ENCODE results near the gene MGARP.

The MGARP gene

GRCh38 chr4:139286186-139286698 lies 6.2 kb upstream of the MGARP start:
- DNase-seq (ENCODE audit: insufficient read length) (no peak), FAIRE-seq (no peak)
- TF ChIP-seq POLR2A (IDR thresholded peaks at IDR 0.05; ENCODE audit: low read depth, low read length): no peak
- no peak for TF ChIP-seq TAF1 (IDR thresholded peaks at IDR 0.05; ENCODE audit: borderline replicate concordance, low read depth, low read length)
- TF ChIP-seq POLR2AphosphoS5 (IDR thresholded peaks at IDR 0.05; ENCODE audit: low read depth, low read length): no peak

GRCh38 chr4:139282721-139283075 lies 2.7 kb upstream of the MGARP start:
- no peak for TF ChIP-seq TAF1 (IDR thresholded peaks at IDR 0.05; ENCODE audit: borderline replicate concordance, low read depth, low read length)
- DNase-seq (ENCODE audit: insufficient read length) (no peak), FAIRE-seq (no peak)

GRCh38 chr4:139282065-139282720 lies 2.2 kb upstream of the MGARP start:
- TF ChIP-seq POLR2AphosphoS5 (IDR thresholded peaks at IDR 0.05; ENCODE audit: low read depth, low read length) (no peak), POLR2A (IDR thresholded peaks at IDR 0.05; ENCODE audit: low read depth, low read length) (no peak), TAF1 (IDR thresholded peaks at IDR 0.05; ENCODE audit: borderline replicate concordance, low read depth, low read length) (no peak)

GRCh38 chr4:139278912-139279759 lies 889 bp downstream of the MGARP start:
- no peak for DNase-seq (ENCODE audit: insufficient read length)
- TF ChIP-seq POLR2AphosphoS5 (IDR thresholded peaks at IDR 0.05; ENCODE audit: low read depth, low read length) (no peak), POLR2A (IDR thresholded peaks at IDR 0.05; ENCODE audit: low read depth, low read length) (no peak), TAF1 (IDR thresholded peaks at IDR 0.05; ENCODE audit: borderline replicate concordance, low read depth, low read length) (no peak)
- no peak for FAIRE-seq

More at GRCh38 chr4:139282065-139282720, 2.2 kb upstream of the MGARP start:
- no peak for FAIRE-seq
- DNase-seq (ENCODE audit: insufficient read length): no peak

- no peak for DNase-seq (ENCODE audit: insufficient read length)
- FAIRE-seq: no peak
- TF ChIP-seq TAF1 (IDR thresholded peaks at IDR 0.05; ENCODE audit: borderline replicate concordance, low read depth, low read length) (no peak), POLR2AphosphoS5 (IDR thresholded peaks at IDR 0.05; ENCODE audit: low read depth, low read length) (no peak), POLR2A (IDR thresholded peaks at IDR 0.05; ENCODE audit: low read depth, low read length) (no peak)
These were observed 1.5 kb downstream of the MGARP start for GRCh38 chr4:139278485-139278884.

- TF ChIP-seq POLR2AphosphoS5 (IDR thresholded peaks at IDR 0.05; ENCODE audit: low read depth, low read length) (no peak), TAF1 (IDR thresholded peaks at IDR 0.05; ENCODE audit: borderline replicate concordance, low read depth, low read length) (no peak), POLR2A (IDR thresholded peaks at IDR 0.05; ENCODE audit: low read depth, low read length) (no peak)
- no peak for DNase-seq (ENCODE audit: insufficient read length)
- no peak for FAIRE-seq
These were observed 4.7 kb downstream of the MGARP start for GRCh38 chr4:139275281-139275735.

GRCh38 chr4:139274790-139275189 lies 5.2 kb downstream of the MGARP start:
- no peak for TF ChIP-seq POLR2AphosphoS5 (IDR thresholded peaks at IDR 0.05; ENCODE audit: low read depth, low read length)
- TF ChIP-seq TAF1 (IDR thresholded peaks at IDR 0.05; ENCODE audit: borderline replicate concordance, low read depth, low read length): no peak
- no peak for TF ChIP-seq POLR2A (IDR thresholded peaks at IDR 0.05; ENCODE audit: low read depth, low read length)
- no peak for DNase-seq (ENCODE audit: insufficient read length)
- FAIRE-seq: no peak

GRCh38 chr4:139273835-139274234 lies 6.2 kb downstream of the MGARP start:
- DNase-seq (ENCODE audit: insufficient read length) (no peak), FAIRE-seq (no peak)
- TF ChIP-seq POLR2A (IDR thresholded peaks at IDR 0.05; ENCODE audit: low read depth, low read length) (no peak), TAF1 (IDR thresholded peaks at IDR 0.05; ENCODE audit: borderline replicate concordance, low read depth, low read length) (no peak), POLR2AphosphoS5 (IDR thresholded peaks at IDR 0.05; ENCODE audit: low read depth, low read length) (no peak)

GRCh38 chr4:139267301-139267700 lies 12.7 kb downstream of the MGARP start:
- DNase-seq (ENCODE audit: insufficient read length) (no peak), FAIRE-seq (no peak)
- TF ChIP-seq POLR2AphosphoS5 (IDR thresholded peaks at IDR 0.05; ENCODE audit: low read depth, low read length) (no peak), TAF1 (IDR thresholded peaks at IDR 0.05; ENCODE audit: borderline replicate concordance, low read depth, low read length) (no peak), POLR2A (IDR thresholded peaks at IDR 0.05; ENCODE audit: low read depth, low read length) (no peak)

GRCh38 chr4:139266583-139267257 lies 13.3 kb downstream of the MGARP start:
- peak; percentile 64 for DNase-seq (ENCODE audit: insufficient read length)
- FAIRE-seq: peak; percentile 96
- TF ChIP-seq POLR2A (IDR thresholded peaks at IDR 0.05; ENCODE audit: low read depth, low read length) (no peak), POLR2AphosphoS5 (IDR thresholded peaks at IDR 0.05; ENCODE audit: low read depth, low read length) (no peak), TAF1 (IDR thresholded peaks at IDR 0.05; ENCODE audit: borderline replicate concordance, low read depth, low read length) (no peak)

- no peak for FAIRE-seq
- no peak for DNase-seq (ENCODE audit: insufficient read length)
- no peak for TF ChIP-seq POLR2A (IDR thresholded peaks at IDR 0.05; ENCODE audit: low read depth, low read length)
These were observed 13.8 kb downstream of the MGARP start for GRCh38 chr4:139266208-139266582.
